A549 (cell line): ENCODE results near the gene FOXF2. TPM values are rescaled to one million over a fixed set of nuclear protein-coding genes. Genes with fewer than 3 reads are reported as not detected.
"Not testable (repeated sequence)": the region's sequence is repeated elsewhere in the genome, so short reads cannot be mapped to it uniquely, and the experiment has no call there.

ENCODE experiments used
- ATAC-seq, 2 experiments: fragments of 200-7000 bp in 1 of 2; fragments of >200 bp in 1 of 2; cut with Nextera tagmentation in 1 of 2; cut with Tn5 transposase in 1 of 2; 3 replicates each; pipeline versions ENCODE4 v1.8.0 to v1.9.1; 2018 to 2020; ENCODE audit warnings: mild to moderate bottlenecking in 1 of 2, moderate library complexity in 1 of 2
- CTCF ChIA-PET: fragments of 300-600 bp; sonication (Branson Sonifier 250); formaldehyde crosslinking; extraction: SDS; loops from one replicate; lab custom pipeline; 2021; ENCODE audit warnings: antibody characterized with exemption, inconsistent platforms; lab: Yijun Ruan, JAX
- POLR2A ChIA-PET: fragments of 350-600 bp; formaldehyde crosslinking; extraction: SDS; loops from one replicate; lab custom pipeline; 2021; ENCODE audit warnings: antibody characterized with exemption, inconsistent platforms; lab: Yijun Ruan, JAX
- DNase-seq, 2 experiments: peaks; one replicate each; pipeline versions ENCODE4 v3.0.0 to v3.0.0-alpha.2; 2011 to 2016; ENCODE audit warnings: low read depth in 1 of 2, low spot score in 1 of 2
- FAIRE-seq: peaks from 2 replicates; lab custom pipeline; 2011; peaks lifted over from hg19 to GRCh38; lab: Jason Lieb, UNC
- H3K27ac ChIP-seq, 2 experiments: fragments of >200 bp; sonication (Bioruptor Twin); formaldehyde crosslinking; 3 replicates each; pipeline ENCODE4 v1.5.1; 2016 to 2017
- H3K4me1 ChIP-seq: fragments of >200 bp; sonication (Bioruptor Twin); formaldehyde crosslinking; 3 replicates; pipeline ENCODE4 v1.6.1; 2016
- H3K4me2 ChIP-seq: fragments of >200 bp; sonication (Bioruptor Twin); formaldehyde crosslinking; 3 replicates; pipeline ENCODE4 v1.6.1; 2016
- H3K4me3 ChIP-seq: fragments of >200 bp; sonication (Bioruptor Twin); formaldehyde crosslinking; 3 replicates; pipeline ENCODE4 v1.5.1; 2016
- H3K9me3 ChIP-seq: fragments of >200 bp; sonication (Bioruptor Twin); formaldehyde crosslinking; 3 replicates; pipeline ENCODE4 v1.6.1; 2016
- BHLHE40 ChIP-seq: IDR thresholded peaks from 2 replicates; pipeline ENCODE4 v1.6.1; 2012; ENCODE audit warnings: low read depth, low read length, inconsistent platforms
- CEBPB ChIP-seq, 2 experiments: fragments of >200 bp in 1 of 2; sonication (Bioruptor Twin) in 1 of 2; formaldehyde crosslinking in 1 of 2; IDR thresholded peaks; 2 replicates each; pipeline ENCODE4 v1.6.1; 2012 to 2016
- CHD4 ChIP-seq: fragments of 200-600 bp; sonication (generic); IDR thresholded peaks from 2 replicates; pipeline ENCODE4 v1.6.1; 2016; ENCODE audit warnings: antibody characterized with exemption, mild to moderate bottlenecking, borderline replicate concordance
- EHMT2 ChIP-seq: fragments of 200-600 bp; sonication (generic); IDR thresholded peaks from 2 replicates; pipeline ENCODE4 v1.6.1; 2016; ENCODE audit warnings: antibody characterized with exemption, low read depth, mild to moderate bottlenecking, moderate library complexity
- ESRRA ChIP-seq: fragments of 150-350 bp; IDR thresholded peaks from 2 replicates; pipeline ENCODE4 v1.6.1; 2014; ENCODE audit warnings: mild to moderate bottlenecking, low read length, borderline replicate concordance
- FOXS1 ChIP-seq: fragments of 250-450 bp; sonication (Bioruptor Pico); IDR thresholded peaks from 2 replicates; pipeline ENCODE4 v1.5.0; 2020; ENCODE audit warnings: mild to moderate bottlenecking, moderate library complexity
- MAFK ChIP-seq: fragments of 450-650 bp; IDR thresholded peaks from 2 replicates; pipeline ENCODE4 v1.6.1; 2014; ENCODE audit not compliant: partially characterized antibody
- NPAS2 ChIP-seq: fragments of 250-450 bp; sonication (Bioruptor Pico); IDR thresholded peaks from 2 replicates; pipeline ENCODE4 v1.8.0; 2022; ENCODE audit warnings: mild to moderate bottlenecking, moderate library complexity, borderline replicate concordance
- POLR2A ChIP-seq: IDR thresholded peaks from 2 replicates; pipeline ENCODE4 v1.6.1; 2012; ENCODE audit warnings: mild to moderate bottlenecking, low read length
- POLR2AphosphoS2 ChIP-seq: conservative IDR thresholded peaks from 2 replicates; pipeline ENCODE4 v1.6.1; 2012; ENCODE audit warnings: low read length, improper control_type of control experiment, inconsistent platforms
- RARB ChIP-seq: fragments of 250-450 bp; sonication (Bioruptor Pico); IDR thresholded peaks from 2 replicates; pipeline ENCODE4 v1.8.0; 2021; ENCODE audit warnings: mild to moderate bottlenecking, moderate library complexity
- RNF2 ChIP-seq: fragments of 200-600 bp; sonication (generic); IDR thresholded peaks from 2 replicates; pipeline ENCODE4 v1.6.1; 2016; ENCODE audit warnings: low read depth, mild to moderate bottlenecking, antibody characterized with exemption, moderate library complexity, borderline replicate concordance
- SREBF2 ChIP-seq: fragments of 450-650 bp; IDR thresholded peaks from 2 replicates; pipeline ENCODE4 v1.6.1; 2014; ENCODE audit warnings: mild to moderate bottlenecking, moderate library complexity
- ZNF302 ChIP-seq: fragments of 250-450 bp; sonication (Bioruptor Pico); IDR thresholded peaks from 2 replicates; pipeline ENCODE4 v1.9.0; 2021; ENCODE audit warnings: inconsistent platforms, mild to moderate bottlenecking, moderate library complexity
- WGBS: methylation state at CpG from one replicate; pipeline ENCODE4 v1.1.6; 2017; ENCODE audit errors: missing lambda C conversion rate; 5-methylcytosine and 5-hydroxymethylcytosine counted together
- polyA plus RNA-seq, 4 experiments: library from polyadenylated mRNA; depleted of rRNA in 3 of 4; stranded (reverse); fragments of >200 nt; fragmentation: RNase III in 1 of 4; extraction: RNeasy Plus Mini Kit Qiagen cat#74134 plus additional on column Dnase treatment in 1 of 4; gene quantifications; 2 replicates in 3 of 4; 3 replicates in 1 of 4; pipeline ENCODE4 v1.2.3, GENCODE V29; 2011 to 2017
- TF ChIP-seq, protein P1 (sequence below): fragments of 150-350 bp; IDR thresholded peaks from 2 replicates; pipeline ENCODE4 v1.6.1; 2014; ENCODE audit warnings: low read depth, mild to moderate bottlenecking, low read length
- TF ChIP-seq, protein P2 (sequence below): IDR thresholded peaks from 2 replicates; pipeline ENCODE4 v1.6.1; 2012
- TF ChIP-seq, protein P3 (sequence below): fragments of 200-600 bp; sonication (generic); IDR thresholded peaks from 2 replicates; pipeline ENCODE4 v1.6.1; 2016; ENCODE audit warnings: antibody characterized with exemption, mild to moderate bottlenecking, moderate library complexity
- TF ChIP-seq, protein P4 (sequence below): fragments of 450-650 bp; IDR thresholded peaks from 2 replicates; pipeline ENCODE4 v1.6.1; 2014; ENCODE audit warnings: antibody characterized with exemption
- TF ChIP-seq, protein P5 (sequence below): fragments of 250-450 bp; sonication (Bioruptor Pico); IDR thresholded peaks from 2 replicates; pipeline ENCODE4 v1.5.0; 2021; ENCODE audit warnings: mild to moderate bottlenecking, moderate library complexity, borderline replicate concordance
- TF ChIP-seq, protein P6 (sequence below): fragments of 250-450 bp; sonication (Bioruptor Pico); IDR thresholded peaks from 2 replicates; pipeline ENCODE4 v1.5.0; 2020; ENCODE audit warnings: low read depth, mild to moderate bottlenecking, moderate library complexity

The FOXF2 gene
- polyA plus RNA-seq, 2 of the 4 experiments (the other 2 are of a cell fraction) = 6.6 to 12.3 TPM

DNA sequence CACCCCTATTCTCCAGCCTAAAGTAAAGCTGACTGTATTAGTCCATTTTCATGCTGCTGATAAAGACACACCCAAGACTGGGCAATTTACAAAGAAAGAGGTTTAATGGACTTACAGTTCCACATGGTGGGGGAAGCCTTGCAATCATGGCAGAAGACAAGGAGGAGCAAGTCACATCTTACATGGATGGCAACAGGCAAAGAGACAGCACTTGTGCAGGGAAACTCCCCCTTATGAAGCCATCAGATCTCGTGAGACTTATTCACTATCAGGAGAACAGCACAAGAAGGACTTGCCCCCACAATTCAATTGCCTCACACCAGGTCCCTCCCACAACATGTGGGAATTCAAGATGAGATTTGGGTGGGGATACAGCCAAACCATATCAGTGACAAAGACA lies 19.7 kb upstream of the FOXF2 start:
- H3K27ac ChIP-seq, CTCF ChIA-PET, H3K9me3 ChIP-seq, FAIRE-seq, POLR2A ChIA-PET, ATAC-seq, H3K4me1 ChIP-seq, DNase-seq, H3K4me3 ChIP-seq, H3K4me2 ChIP-seq: not testable (repeated sequence)
- WGBS = 50% methylated on average over 1 of the region's 1 CpG

DNA sequence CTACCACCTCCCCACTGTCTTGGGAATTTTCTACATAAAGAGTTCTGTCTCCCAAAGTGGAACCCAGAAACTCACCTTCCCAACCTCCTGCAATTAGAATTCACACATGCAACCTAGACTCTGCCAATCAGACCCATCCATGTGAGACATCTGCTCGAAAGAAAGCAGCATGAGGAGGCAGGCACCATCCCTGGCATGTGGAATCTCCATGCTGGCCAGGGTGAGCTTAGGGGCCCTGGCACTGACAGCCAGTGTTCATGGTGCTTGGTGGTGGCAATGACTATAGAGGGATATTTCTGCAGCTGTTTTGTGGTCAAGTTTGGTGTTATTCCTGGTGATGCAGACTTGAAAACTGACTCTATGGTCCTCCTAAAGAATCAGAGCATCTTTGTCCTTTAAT lies 17.4 kb upstream of the FOXF2 start:
- Histone ChIP-seq H3K9me3 (no peaks in the 10 kb centered on the region), H3K27ac (no peak overlapping the region), H3K4me2 (no peak overlapping the region), H3K4me1 (no peaks in the 10 kb centered on the region), H3K4me3 (no peak overlapping the region)
- TF ChIP-seq FOXS1 (no peak), POLR2AphosphoS2 (no peak), MAFK (no peak)
- no peak for FAIRE-seq
- POLR2A ChIA-PET = no interaction called here
- no peak for ATAC-seq
- WGBS = 17% methylated on average over 1 of the region's 1 CpG
- DNase-seq = no peak
- CTCF ChIA-PET = no interaction called here

DNA sequence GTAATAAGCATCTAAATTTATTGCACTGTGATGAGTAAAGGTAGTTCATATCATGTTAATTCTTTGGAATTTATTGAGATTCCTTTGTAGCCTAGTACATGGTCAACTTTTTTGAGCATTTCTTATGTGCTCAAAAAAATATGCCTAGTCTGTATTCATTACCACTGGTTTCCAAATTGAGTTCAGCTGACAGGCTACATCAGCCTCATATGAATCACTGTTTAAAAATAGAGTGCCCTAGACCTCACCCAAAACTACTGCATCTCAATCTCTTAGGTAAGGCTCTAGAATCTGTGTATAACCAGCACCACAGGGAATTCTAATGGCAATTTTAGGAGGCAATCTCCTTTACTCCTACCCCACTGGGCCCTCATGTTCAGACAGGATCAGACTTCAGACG lies 16.7 kb upstream of the FOXF2 start:
- H3K27ac ChIP-seq = no peak overlapping the region
- no peak overlapping the region for H3K4me2 ChIP-seq
- whole genome bisulfite sequencing = 50% methylated on average over 1 of the region's 1 CpG
- no peak for DNase-seq
- no peak for ATAC-seq
- no peak overlapping the region for H3K4me3 ChIP-seq
- no peaks in the 10 kb centered on the region for H3K9me3 ChIP-seq
- POLR2A ChIA-PET = no interaction called here
- H3K4me1 ChIP-seq = no peaks in the 10 kb centered on the region
- no peak for TF ChIP-seq MAFK
- CTCF ChIA-PET = interaction anchor here (1.9 kb wide), 1 partner anchor 460 kb away, joined by 4 read pairs; no protein-coding TSS in a partner anchor
- no peak for FAIRE-seq

DNA sequence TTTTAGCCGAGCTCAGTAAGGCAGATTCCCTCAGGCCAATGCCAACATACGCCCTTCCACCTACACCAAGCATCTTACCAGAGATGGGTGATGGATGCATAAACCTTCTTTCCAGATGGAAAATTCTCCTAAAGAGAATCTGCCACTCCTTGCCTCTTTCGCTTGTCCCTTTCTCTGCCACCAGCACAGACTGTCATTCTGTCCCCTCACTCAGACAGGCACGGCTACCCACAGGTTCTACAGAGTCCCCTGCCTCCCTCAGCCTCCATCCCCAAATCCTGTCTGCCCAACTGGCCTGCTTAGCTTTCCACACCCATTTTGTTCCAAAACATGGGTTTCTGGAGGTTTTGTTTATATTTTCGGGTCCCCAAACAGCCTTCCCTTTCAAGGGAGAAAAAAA lies 12.7 kb upstream of the FOXF2 start:
- no peak overlapping the region for H3K27ac ChIP-seq
- POLR2A ChIA-PET = no interaction called here
- H3K4me1 ChIP-seq = no peaks in the 10 kb centered on the region
- no peak overlapping the region for H3K4me3 ChIP-seq
- no peak overlapping the region for H3K4me2 ChIP-seq
- CTCF ChIA-PET = interaction anchor here (1.7 kb wide), 1 partner anchor 20 kb away, joined by 3 read pairs; no protein-coding TSS in a partner anchor
- ATAC-seq = no peak
- 56% methylated on average over 5 of the region's 5 CpGs for WGBS
- no peak for TF ChIP-seq BHLHE40
- TF ChIP-seq, protein P1, sequence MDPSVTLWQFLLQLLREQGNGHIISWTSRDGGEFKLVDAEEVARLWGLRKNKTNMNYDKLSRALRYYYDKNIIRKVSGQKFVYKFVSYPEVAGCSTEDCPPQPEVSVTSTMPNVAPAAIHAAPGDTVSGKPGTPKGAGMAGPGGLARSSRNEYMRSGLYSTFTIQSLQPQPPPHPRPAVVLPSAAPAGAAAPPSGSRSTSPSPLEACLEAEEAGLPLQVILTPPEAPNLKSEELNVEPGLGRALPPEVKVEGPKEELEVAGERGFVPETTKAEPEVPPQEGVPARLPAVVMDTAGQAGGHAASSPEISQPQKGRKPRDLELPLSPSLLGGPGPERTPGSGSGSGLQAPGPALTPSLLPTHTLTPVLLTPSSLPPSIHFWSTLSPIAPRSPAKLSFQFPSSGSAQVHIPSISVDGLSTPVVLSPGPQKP = no peak
- TF ChIP-seq, protein P2, sequence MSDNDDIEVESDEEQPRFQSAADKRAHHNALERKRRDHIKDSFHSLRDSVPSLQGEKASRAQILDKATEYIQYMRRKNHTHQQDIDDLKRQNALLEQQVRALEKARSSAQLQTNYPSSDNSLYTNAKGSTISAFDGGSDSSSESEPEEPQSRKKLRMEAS = no peak
- TF ChIP-seq RNF2 = no peak
- TF ChIP-seq RARB (CRISPR knock-in tag) = no peak
- TF ChIP-seq EHMT2 = no peak
- TF ChIP-seq NPAS2 (CRISPR knock-in tag) = no peak
- no peak for TF ChIP-seq FOXS1
- no peak for TF ChIP-seq ZNF302 (CRISPR knock-in tag)
- TF ChIP-seq, protein P3, sequence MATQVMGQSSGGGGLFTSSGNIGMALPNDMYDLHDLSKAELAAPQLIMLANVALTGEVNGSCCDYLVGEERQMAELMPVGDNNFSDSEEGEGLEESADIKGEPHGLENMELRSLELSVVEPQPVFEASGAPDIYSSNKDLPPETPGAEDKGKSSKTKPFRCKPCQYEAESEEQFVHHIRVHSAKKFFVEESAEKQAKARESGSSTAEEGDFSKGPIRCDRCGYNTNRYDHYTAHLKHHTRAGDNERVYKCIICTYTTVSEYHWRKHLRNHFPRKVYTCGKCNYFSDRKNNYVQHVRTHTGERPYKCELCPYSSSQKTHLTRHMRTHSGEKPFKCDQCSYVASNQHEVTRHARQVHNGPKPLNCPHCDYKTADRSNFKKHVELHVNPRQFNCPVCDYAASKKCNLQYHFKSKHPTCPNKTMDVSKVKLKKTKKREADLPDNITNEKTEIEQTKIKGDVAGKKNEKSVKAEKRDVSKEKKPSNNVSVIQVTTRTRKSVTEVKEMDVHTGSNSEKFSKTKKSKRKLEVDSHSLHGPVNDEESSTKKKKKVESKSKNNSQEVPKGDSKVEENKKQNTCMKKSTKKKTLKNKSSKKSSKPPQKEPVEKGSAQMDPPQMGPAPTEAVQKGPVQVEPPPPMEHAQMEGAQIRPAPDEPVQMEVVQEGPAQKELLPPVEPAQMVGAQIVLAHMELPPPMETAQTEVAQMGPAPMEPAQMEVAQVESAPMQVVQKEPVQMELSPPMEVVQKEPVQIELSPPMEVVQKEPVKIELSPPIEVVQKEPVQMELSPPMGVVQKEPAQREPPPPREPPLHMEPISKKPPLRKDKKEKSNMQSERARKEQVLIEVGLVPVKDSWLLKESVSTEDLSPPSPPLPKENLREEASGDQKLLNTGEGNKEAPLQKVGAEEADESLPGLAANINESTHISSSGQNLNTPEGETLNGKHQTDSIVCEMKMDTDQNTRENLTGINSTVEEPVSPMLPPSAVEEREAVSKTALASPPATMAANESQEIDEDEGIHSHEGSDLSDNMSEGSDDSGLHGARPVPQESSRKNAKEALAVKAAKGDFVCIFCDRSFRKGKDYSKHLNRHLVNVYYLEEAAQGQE = no peak
- TF ChIP-seq, protein P4, sequence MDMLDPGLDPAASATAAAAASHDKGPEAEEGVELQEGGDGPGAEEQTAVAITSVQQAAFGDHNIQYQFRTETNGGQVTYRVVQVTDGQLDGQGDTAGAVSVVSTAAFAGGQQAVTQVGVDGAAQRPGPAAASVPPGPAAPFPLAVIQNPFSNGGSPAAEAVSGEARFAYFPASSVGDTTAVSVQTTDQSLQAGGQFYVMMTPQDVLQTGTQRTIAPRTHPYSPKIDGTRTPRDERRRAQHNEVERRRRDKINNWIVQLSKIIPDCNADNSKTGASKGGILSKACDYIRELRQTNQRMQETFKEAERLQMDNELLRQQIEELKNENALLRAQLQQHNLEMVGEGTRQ = no peak
- TF ChIP-seq, protein P5, sequence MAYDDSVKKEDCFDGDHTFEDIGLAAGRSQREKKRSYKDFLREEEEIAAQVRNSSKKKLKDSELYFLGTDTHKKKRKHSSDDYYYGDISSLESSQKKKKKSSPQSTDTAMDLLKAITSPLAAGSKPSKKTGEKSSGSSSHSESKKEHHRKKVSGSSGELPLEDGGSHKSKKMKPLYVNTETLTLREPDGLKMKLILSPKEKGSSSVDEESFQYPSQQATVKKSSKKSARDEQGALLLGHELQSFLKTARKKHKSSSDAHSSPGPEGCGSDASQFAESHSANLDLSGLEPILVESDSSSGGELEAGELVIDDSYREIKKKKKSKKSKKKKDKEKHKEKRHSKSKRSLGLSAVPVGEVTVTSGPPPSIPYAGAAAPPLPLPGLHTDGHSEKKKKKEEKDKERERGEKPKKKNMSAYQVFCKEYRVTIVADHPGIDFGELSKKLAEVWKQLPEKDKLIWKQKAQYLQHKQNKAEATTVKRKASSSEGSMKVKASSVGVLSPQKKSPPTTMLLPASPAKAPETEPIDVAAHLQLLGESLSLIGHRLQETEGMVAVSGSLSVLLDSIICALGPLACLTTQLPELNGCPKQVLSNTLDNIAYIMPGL (CRISPR knock-in tag) = no peak
- TF ChIP-seq POLR2A = no peak
- TF ChIP-seq, protein P6, sequence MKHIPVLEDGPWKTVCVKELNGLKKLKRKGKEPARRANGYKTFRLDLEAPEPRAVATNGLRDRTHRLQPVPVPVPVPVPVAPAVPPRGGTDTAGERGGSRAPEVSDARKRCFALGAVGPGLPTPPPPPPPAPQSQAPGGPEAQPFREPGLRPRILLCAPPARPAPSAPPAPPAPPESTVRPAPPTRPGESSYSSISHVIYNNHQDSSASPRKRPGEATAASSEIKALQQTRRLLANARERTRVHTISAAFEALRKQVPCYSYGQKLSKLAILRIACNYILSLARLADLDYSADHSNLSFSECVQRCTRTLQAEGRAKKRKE (CRISPR knock-in tag) = no peak
- TF ChIP-seq CEBPB (IDR thresholded peaks at IDR 0.05) = no peak
- no peak for TF ChIP-seq SREBF2
- no peak for TF ChIP-seq ESRRA
- TF ChIP-seq MAFK = no peak
- TF ChIP-seq CHD4 = no peak
- no peak for DNase-seq
- H3K9me3 ChIP-seq = no peaks in the 10 kb centered on the region
- FAIRE-seq = no peak
